HUES48 (cell line): ENCODE data around the gene CERS5.

Experiments
- H3K27ac ChIP-seq: one replicate; pipeline ENCODE4 v1.7.0; 2013; ENCODE audit warnings: low read depth, low read length, inconsistent platforms
- H3K27me3 ChIP-seq: 2 replicates; pipeline ENCODE4 v1.6.1; 2013; ENCODE audit warnings: mild to moderate bottlenecking, low read length; ENCODE audit not compliant: control insufficient read depth, insufficient read depth
- H3K36me3 ChIP-seq: 2 replicates; pipeline ENCODE4 v1.6.1; 2013; ENCODE audit warnings: low read length; ENCODE audit not compliant: control insufficient read depth, insufficient read depth
- H3K4me1 ChIP-seq: 2 replicates; pipeline ENCODE4 v1.6.1; 2013; ENCODE audit warnings: mild to moderate bottlenecking, low read length; ENCODE audit not compliant: control insufficient read depth, insufficient read depth
- H3K4me3 ChIP-seq: 2 replicates; pipeline ENCODE4 v1.5.1; 2013; ENCODE audit warnings: mild to moderate bottlenecking, low read depth, low read length
- H3K9ac ChIP-seq: 2 replicates; pipeline ENCODE4 v1.6.1; 2013; ENCODE audit warnings: mild to moderate bottlenecking, low read depth, low read length, moderate library complexity
- H3K9me3 ChIP-seq: 2 replicates; pipeline ENCODE4 v1.6.1; 2013; ENCODE audit warnings: low read length; ENCODE audit not compliant: control insufficient read depth, insufficient read depth

CERS5 gene

DNA sequence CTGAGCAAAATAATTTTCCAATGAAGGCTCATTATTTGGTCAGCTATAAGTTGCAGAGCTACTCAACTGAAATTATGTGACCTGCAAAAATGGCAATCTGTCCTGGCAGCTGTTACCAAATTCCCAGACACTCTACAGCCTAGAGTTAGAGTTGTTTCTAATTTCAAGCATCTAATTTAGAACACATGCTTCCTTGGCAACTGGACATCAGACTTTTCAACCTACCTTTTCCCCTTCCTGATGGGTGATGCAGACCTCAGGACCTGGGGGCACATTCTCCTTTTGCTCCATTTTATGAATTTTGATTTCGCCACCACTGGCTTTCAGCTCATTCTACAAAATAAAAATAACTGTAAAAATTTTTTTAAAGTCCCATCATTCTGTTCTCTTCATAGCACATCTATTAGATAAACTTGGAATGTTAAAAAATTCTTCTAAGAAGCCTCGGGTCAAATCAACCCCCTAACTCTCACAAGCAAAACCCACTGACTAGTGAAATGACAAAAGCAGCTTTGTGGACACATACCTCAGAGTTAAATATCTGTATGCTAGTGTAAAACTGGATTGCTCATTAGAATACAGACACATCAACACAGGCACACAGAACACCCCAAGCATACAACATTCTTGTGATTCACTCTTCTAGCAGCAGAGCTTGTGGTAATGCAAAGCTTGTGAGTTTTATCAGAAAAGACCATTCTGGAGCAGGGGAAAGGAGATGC lies 33.5 kb upstream of the CERS5 start:
- H3K27ac ChIP-seq = no peak overlapping the region
- no peaks in the 10 kb centered on the region for H3K9me3 ChIP-seq
- no peak overlapping the region for H3K9ac ChIP-seq
- no peak overlapping the region for H3K4me3 ChIP-seq
- no peaks in the 10 kb centered on the region for H3K27me3 ChIP-seq
- 0 out of 2 replicates have a peak, but pooled peaks cover 9% of the 10 kb centered on the region for H3K4me1 ChIP-seq
- H3K36me3 ChIP-seq = peaks cover 75% of the 10 kb centered on the region

GRCh38 chr12:50198829-50199228 lies 31.7 kb upstream of the CERS5 start:
- Histone ChIP-seq H3K4me1 (0 out of 2 replicates have a peak, but pooled peaks cover 9% of the 10 kb centered on the region), H3K9me3 (no peaks in the 10 kb centered on the region), H3K9ac (no peak overlapping the region), H3K4me3 (no peak overlapping the region), H3K27me3 (no peaks in the 10 kb centered on the region), H3K27ac (no peak overlapping the region), H3K36me3 (peaks cover 70% of the 10 kb centered on the region)

DNA sequence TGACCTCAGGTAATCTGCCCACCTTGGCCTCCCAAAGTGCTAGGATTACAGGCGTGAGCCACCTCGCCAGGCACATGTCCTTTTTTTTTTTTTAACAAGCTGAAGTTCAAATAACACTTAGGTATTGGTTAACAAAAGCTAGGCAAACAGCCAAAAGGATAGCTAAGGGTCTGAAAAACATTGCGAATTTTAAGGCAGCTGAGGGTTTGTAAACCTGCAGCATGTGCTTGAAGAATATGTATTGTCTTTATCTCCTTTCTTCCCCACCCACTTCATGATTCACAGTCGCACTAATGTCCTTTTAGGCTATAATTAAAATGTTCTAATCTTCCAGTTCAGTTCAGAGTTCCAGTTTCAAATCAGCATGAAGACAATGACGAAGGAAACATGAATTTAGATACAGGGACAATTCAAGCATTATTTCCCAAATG lies 30.1 kb upstream of the CERS5 start:
- Histone ChIP-seq H3K4me3 (no peak overlapping the region), H3K27me3 (no peaks in the 10 kb centered on the region), H3K9me3 (no peaks in the 10 kb centered on the region), H3K9ac (no peak overlapping the region), H3K36me3 (peaks cover 73% of the 10 kb centered on the region), H3K4me1 (0 out of 2 replicates have a peak, but pooled peaks cover 4% of the 10 kb centered on the region), H3K27ac (no peak overlapping the region)

- no peak overlapping the region for H3K27ac ChIP-seq
These were observed 29.4 kb upstream of the CERS5 start for GRCh38 chr12:50196537-50196936.

DNA sequence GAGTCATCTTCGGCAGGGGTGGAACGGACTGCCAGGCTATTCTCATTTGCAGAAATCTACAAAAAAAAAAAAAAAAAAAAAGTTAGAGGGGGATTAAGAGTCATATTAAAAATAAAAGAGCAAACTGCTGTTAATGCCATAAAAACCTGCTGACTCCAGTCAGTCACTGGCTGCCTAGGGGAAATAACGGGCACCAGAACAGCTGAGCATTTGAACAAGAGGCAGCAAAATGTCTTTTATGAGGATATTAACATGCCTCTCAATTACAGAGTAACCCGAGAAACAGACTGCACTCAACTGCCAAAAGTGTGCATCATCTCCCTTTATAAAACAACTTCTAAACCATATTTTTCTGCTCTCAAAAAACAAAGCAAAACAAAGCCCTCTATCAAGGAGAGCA lies 28.7 kb upstream of the CERS5 start:
- no peak overlapping the region for H3K9ac ChIP-seq
- H3K27me3 ChIP-seq = no peaks in the 10 kb centered on the region
- H3K4me1 ChIP-seq = no peaks in the 10 kb centered on the region
- no peaks in the 10 kb centered on the region for H3K9me3 ChIP-seq
- H3K4me3 ChIP-seq = no peak overlapping the region
- H3K36me3 ChIP-seq = peaks cover 69% of the 10 kb centered on the region
- no peak overlapping the region for H3K27ac ChIP-seq

More at GRCh38 chr12:50196537-50196936, 29.4 kb upstream of the CERS5 start:
- H3K4me3 ChIP-seq = no peak overlapping the region
- no peaks in the 10 kb centered on the region for H3K9me3 ChIP-seq
- peaks cover 76% of the 10 kb centered on the region for H3K36me3 ChIP-seq
- no peak overlapping the region for H3K9ac ChIP-seq
- no peaks in the 10 kb centered on the region for H3K4me1 ChIP-seq
- H3K27me3 ChIP-seq = no peaks in the 10 kb centered on the region

- H3K36me3 ChIP-seq = peaks cover 59% of the 10 kb centered on the region
- H3K4me3 ChIP-seq = no peak overlapping the region
- H3K27me3 ChIP-seq = no peaks in the 10 kb centered on the region
- H3K9me3 ChIP-seq = no peaks in the 10 kb centered on the region
- H3K4me1 ChIP-seq = no peaks in the 10 kb centered on the region
- no peak overlapping the region for H3K27ac ChIP-seq
- no peak overlapping the region for H3K9ac ChIP-seq
These were observed 25.7 kb upstream of the CERS5 start for GRCh38 chr12:50192908-50193307.

- Histone ChIP-seq H3K9me3 (no peaks in the 10 kb centered on the region), H3K36me3 (peaks cover 58% of the 10 kb centered on the region), H3K4me3 (no peak overlapping the region), H3K27me3 (no peaks in the 10 kb centered on the region), H3K4me1 (no peaks in the 10 kb centered on the region), H3K27ac (no peak overlapping the region), H3K9ac (no peak overlapping the region)
These were observed 25.1 kb upstream of the CERS5 start for GRCh38 chr12:50192236-50192635.

GRCh38 chr12:50190859-50191258 lies 23.7 kb upstream of the CERS5 start:
- H3K9ac ChIP-seq = no peak overlapping the region
- peaks cover 47% of the 10 kb centered on the region for H3K36me3 ChIP-seq
- no peak overlapping the region for H3K4me3 ChIP-seq
- no peak overlapping the region for H3K27ac ChIP-seq
- H3K4me1 ChIP-seq = no peaks in the 10 kb centered on the region
- H3K27me3 ChIP-seq = no peaks in the 10 kb centered on the region
- no peaks in the 10 kb centered on the region for H3K9me3 ChIP-seq

DNA sequence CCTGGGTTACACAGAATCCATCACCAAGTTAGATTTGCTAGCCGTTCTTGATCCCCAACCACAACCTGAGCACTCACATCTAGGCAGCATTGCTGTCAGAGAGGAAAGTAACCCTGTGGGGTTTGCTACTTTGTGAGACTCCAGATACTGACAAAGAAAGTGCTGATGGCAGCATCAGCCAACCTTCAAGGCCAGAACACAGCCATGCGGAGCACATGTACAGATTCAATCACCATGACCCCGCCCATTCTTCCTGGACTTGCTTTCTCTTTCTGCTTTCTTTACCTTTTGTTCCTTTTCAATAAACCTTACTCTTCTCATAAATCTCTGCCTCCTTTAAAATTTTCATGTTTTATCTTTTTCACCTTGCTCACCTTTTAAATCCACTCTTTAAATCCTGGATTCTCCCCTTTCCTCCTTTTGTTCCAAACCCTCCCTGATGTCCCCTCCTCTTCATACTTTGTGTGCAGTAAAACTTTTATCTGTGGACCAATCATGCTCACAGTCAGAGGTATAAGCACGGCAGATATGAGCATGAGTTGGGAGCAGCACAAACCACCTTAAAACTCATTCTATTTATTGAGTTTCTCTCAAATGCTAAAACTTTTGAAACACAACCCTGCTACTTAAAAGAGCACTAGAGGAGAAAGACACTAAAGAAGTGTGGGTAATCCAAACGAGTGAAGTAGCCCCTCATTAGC lies 21.9 kb upstream of the CERS5 start:
- no peak overlapping the region for H3K4me3 ChIP-seq
- no peaks in the 10 kb centered on the region for H3K9me3 ChIP-seq
- no peak overlapping the region for H3K9ac ChIP-seq
- no peaks in the 10 kb centered on the region for H3K27me3 ChIP-seq
- H3K4me1 ChIP-seq = no peaks in the 10 kb centered on the region
- peaks cover 32% of the 10 kb centered on the region for H3K36me3 ChIP-seq
- no peak overlapping the region for H3K27ac ChIP-seq

DNA sequence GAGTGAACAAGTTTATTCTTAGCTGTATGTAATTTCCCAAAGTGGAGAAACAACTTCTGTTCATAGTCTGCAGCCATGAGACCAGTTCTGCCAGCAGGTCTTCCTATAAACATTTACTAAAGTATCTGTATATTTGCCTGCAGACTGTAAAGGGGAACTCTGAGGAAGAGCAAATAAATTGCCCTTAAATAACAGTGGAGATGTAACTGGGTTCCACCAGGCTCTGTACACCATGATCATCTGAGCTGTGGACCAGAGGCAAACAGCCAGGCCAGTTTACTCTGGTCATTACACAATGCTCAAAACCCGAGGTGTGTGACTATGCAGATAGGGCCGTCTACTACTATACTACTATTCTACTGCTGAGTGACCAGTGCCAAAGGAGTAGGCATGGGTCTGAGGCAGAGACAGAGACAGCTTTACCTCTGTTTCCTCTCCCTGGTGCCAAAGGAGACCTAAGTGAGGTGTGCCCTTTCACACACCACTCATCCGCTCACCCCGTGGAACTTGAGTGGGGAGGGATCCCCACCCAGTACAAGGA lies 21.1 kb upstream of the CERS5 start:
- Histone ChIP-seq H3K9me3 (no peaks in the 10 kb centered on the region), H3K9ac (no peak overlapping the region), H3K4me3 (no peak overlapping the region), H3K27me3 (no peaks in the 10 kb centered on the region), H3K27ac (no peak overlapping the region), H3K4me1 (no peaks in the 10 kb centered on the region), H3K36me3 (peaks cover 32% of the 10 kb centered on the region)
